NCI-H2081 treated with DMSO at 0.1 percent for 48 hours (cell line): ENCODE data around the gene TNC.

ENCODE experiments used
- DNase-seq: peaks from one replicate; lab custom pipeline; 2025; lab: John Stamatoyannopoulos, UW

TNC gene

GRCh38 chr9:115117999-115118878 is at the start of gene TNC:
TNC (minus strand) TSS chr9:115118157; CDS start chr9:115091018, 27,139 bp downstream.
- peak; percentile 1 for DNase-seq

GRCh38 chr9:115167175-115167574 is 49.2 kb upstream of the TNC start:
- DNase-seq, result no peak

GRCh38 chr9:115165233-115165632 is 47.3 kb upstream of the TNC start:
- no peak for DNase-seq

GRCh38 chr9:115164511-115164974 is 46.6 kb upstream of the TNC start:
- no peak for DNase-seq

- no peak for DNase-seq
Observed at GRCh38 chr9:115162946-115163345, 45.0 kb upstream of the TNC start.

GRCh38 chr9:115161446-115161845 is 43.5 kb upstream of the TNC start:
- no peak for DNase-seq

GRCh38 chr9:115158661-115159481 is 40.9 kb upstream of the TNC start:
- DNase-seq, result no peak

GRCh38 chr9:115157245-115157674 is 39.3 kb upstream of the TNC start:
- DNase-seq, result no peak

GRCh38 chr9:115155037-115155436 is 37.1 kb upstream of the TNC start:
- DNase-seq, result no peak

GRCh38 chr9:115154617-115155016 is 36.7 kb upstream of the TNC start:
- no peak for DNase-seq

GRCh38 chr9:115152281-115152820 is 34.4 kb upstream of the TNC start:
- DNase-seq, result no peak

- DNase-seq, result no peak
Observed at GRCh38 chr9:115148721-115149120, 30.8 kb upstream of the TNC start.

GRCh38 chr9:115146581-115147021 is 28.6 kb upstream of the TNC start:
- no peak for DNase-seq

GRCh38 chr9:115144706-115145105 is 26.7 kb upstream of the TNC start:
- DNase-seq, result no peak

- DNase-seq, result no peak
Observed at GRCh38 chr9:115143689-115144088, 25.7 kb upstream of the TNC start.

GRCh38 chr9:115142517-115143270 is 24.7 kb upstream of the TNC start:
- DNase-seq, result no peak

GRCh38 chr9:115142090-115142489 is 24.1 kb upstream of the TNC start:
- no peak for DNase-seq

- no peak for DNase-seq
Observed at GRCh38 chr9:115141612-115142011, 23.7 kb upstream of the TNC start.

GRCh38 chr9:115138151-115138550 is 20.2 kb upstream of the TNC start:
- no peak for DNase-seq

- no peak for DNase-seq
Observed at GRCh38 chr9:115137526-115137925, 19.6 kb upstream of the TNC start.
